T47D (cell line): Measurements from ENCODE around the gene GPR176.
A peak's percentile ranks its signal among the peaks of the same experiment; 100 is the strongest.

Experiments used
- DNase-seq, 2 experiments: peaks; one replicate each; pipeline versions ENCODE4 v3.0.0 to v3.0.0-alpha.2; 2011 to 2012; ENCODE audit warnings: low read depth in 1 of 2, low spot score in 1 of 2
- JUND ChIP-seq: IDR thresholded peaks from 2 replicates; pipeline ENCODE4 v1.6.1; 2012; ENCODE audit warnings: low read depth
- in situ Hi-C: cut with HindIII; loops from 2 replicates; pipeline ENCODE4 v1.10.0; 2016; ENCODE audit warnings: low sequenced_read_pairs, low pct_unique_long_range_greater_than_20kb

Gene GPR176

DNA sequence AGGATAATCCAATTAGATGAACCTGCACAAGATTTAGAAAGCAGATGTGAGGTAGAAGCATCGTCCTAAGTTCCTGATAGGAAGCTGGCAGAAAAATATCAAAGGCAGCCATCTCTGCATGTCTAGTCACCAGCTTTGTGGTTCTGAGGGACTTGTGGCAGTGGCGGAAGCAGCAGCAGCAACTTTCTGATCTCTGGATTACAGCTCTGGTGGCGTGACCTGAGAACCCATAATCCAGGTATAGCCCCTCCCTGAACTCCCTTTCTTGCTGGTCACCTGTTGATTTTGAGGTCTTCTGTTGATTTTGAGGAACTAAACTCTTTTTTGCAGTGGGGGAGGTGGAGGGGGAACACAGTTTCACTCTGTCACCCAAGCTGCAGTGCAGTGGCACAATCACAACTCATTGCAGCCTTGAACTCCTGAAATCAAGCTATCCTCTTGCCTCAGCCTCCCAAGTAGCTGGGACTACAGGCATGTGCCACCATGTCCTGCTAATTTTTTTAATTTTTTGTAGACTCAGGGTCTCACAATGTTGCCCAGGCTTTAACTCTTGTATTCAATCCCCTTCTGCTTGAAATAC lies 145.3 kb downstream of the GPR176 start:
- TF ChIP-seq JUND, result no peak
- in situ Hi-C loops, result no loop called here
- DNase-seq, result no peak

DNA sequence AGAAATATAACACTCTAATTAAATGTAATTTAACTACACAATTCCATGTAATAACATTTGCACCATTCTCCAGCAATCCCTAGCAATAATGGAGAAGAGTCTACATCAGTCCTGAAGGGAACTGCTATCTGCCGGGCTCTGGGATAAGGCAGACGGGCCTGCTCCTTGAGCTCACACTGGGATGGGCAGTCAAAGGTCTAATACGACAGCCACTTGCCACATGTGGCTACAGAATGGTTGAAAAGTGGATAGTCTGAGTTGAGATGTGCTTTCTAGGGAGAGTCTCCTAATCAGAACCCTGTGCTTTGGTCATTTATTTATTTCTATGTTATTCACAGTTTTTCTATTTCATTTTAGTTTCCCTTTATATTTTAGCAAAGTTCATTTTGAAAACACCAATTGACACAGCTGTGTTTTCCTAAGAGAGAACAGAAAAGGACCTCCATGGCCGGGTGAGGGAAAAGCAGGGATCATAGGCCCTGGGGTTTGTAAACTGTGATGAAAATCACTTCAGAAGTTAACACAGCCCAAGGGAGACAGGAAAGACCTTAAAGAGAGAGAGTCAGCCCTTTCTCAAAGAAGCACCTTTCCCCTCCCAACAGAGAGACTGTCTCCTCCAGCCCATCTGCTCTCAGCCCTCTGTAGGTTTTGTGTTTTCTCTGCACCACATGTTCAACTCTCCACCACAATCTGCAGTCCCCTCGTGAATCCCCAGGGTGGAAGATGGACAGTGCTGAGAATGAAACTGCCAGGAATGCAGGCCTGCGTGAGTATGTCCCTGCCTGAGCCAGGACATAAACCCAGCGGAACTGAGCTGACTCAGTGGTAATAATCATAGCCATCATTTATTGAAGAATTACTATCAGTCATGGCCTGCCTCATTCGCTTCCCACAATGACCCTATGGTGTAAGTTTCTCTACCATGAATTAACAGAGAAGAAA lies 149.0 kb downstream of the GPR176 start:
- TF ChIP-seq JUND, result no peak
- no peak for DNase-seq
- in situ Hi-C loops, result no loop called here

DNA sequence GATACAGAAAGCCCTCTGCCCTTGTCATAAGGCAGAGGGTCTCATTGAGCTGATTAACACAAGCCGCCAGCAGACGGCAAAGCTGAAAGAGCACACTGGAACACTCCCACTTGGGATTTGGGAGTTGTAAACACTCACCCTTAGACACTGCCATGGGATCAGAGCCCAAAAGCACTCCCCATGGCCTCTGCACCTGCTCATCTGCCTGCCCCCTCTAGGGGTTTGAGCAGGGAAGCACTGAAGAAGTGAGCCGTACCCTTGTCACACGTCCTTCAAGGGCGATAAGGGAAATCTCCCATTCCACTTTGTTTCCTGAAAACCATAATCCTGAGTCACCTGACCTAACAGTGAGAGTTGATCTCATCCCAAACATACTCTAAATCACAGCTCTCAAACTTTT lies 152.1 kb downstream of the GPR176 start:
- in situ Hi-C loops, result no loop called here
- no peak for TF ChIP-seq JUND
- no peak for DNase-seq

DNA sequence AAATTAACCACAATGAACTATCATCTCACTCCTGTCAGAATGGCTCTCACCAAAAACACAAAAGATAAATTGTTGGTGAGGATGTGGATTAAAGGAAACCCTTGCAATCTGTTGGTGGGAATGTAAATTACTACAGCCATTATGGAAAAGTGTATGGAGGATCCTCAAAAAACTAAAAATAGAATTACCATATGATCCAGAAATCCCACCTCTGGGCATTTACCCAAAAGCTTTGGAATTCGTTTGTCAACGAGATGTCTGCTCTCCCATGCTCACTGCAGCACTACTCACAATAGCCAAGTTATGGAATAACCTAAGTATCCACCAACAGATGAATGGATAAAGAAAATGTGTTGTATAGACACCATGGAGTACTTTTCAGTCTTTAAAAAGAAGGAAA lies 159.1 kb downstream of the GPR176 start:
- in situ Hi-C loops, result no loop called here
- no peak for TF ChIP-seq JUND
- DNase-seq, result no peak

DNA sequence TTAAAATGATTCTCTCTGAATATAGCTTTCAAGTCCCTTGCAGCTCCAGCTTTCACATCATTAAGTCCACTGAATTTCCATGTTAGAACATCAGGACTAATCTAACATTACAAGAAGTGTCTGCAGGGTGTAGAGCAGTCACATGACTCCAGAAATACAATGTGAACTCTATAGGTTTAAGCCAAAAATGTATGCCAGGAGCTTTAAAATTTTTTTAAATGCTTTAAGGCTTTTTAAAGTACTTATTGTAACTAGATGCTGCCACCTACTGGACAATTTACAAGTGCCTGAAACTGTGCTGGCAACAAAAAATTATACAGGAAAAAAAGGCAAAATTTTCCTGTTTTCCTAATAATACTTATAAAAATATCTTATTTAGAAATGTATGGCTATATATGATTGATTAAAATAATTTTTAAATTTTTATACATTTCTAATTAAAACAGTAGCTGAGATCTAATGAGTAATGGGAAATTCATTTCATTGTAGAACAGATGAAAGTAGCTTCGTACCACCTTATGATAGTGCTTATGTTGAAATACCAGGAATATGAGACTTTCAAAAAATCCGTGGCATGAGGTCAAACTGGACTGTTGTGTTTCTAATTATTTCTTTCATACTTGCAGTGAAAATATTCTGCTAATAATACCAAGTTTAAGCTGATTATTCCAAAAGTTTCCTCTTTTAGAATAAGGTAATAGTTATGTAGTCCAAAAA lies 163.1 kb downstream of the GPR176 start:
- in situ Hi-C loops, result no loop called here
- peak in 1 of 2 experiments; percentile 69 for DNase-seq
- TF ChIP-seq JUND, result no peak

DNA sequence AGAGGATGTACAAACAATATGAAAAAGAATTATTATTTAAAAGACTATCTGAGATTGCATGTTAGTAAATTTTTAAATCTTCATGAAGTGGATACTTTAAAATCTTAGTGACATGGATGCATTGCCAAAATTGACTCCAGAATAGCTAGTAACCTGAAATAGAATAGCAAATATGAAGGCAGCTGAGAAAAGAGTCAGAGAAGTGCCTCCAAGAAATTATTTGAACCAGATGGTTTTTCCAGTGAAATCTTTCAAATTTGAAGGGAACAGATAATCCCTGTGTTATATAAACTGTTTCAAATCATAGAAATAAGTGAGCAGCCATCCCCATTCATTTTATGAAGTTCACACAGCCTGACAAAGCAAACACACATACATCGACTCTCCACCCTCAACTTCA lies 167.1 kb downstream of the GPR176 start:
- TF ChIP-seq JUND, result no peak
- in situ Hi-C loops, result no loop called here
- no peak for DNase-seq

DNA sequence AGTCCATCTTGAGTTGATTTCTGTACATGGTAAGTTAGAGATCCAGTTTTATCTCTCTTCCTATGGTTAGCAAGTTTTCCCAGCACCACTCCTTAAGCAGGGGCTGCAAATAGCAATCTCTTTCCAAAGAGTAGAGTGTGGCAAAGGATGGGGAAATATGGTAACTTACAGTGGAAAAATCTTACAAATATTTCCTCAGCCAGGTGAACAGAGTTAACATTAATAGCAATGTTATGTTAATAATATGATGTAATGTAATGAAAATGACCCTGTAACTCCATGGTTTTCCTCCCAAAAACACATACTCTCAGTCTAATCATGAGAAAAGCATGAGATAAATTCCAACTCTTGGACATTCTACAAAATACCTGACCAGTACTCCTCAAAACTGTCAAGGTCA lies 167.8 kb downstream of the GPR176 start:
- in situ Hi-C loops, result no loop called here
- no peak for DNase-seq
- no peak for TF ChIP-seq JUND
